H1 (cell line): ENCODE data around the gene TOGARAM1.

Experiments used
- BCL11A ChIP-seq, 2 experiments: IDR thresholded peaks; one replicate each; pipeline ENCODE4 v1.6.1; 2011; ENCODE audit warnings: low read depth in 2 of 2, low read length in 2 of 2, mild to moderate bottlenecking in 2 of 2
- CTCF ChIP-seq, 3 experiments: IDR thresholded peaks; 1 replicate in 2 of 3; 2 replicates in 1 of 3; pipeline versions ENCODE4 v1.5.1 to v1.6.1; 2011; ENCODE audit warnings: low read length in 3 of 3, mild to moderate bottlenecking in 3 of 3, inconsistent platforms in 2 of 3, low read depth in 1 of 3, moderate library complexity in 1 of 3; ENCODE audit not compliant: insufficient read depth in 1 of 3; ENCODE audit errors: control extremely low read depth in 1 of 3
- E2F6 ChIP-seq: IDR thresholded peaks from 2 replicates; pipeline ENCODE4 v1.6.1; 2012; ENCODE audit warnings: inconsistent platforms
- KDM1A ChIP-seq: fragments of 200-600, 300-600 bp; sonication (generic); IDR thresholded peaks from 2 replicates; pipeline ENCODE4 v1.7.1; 2016; ENCODE audit warnings: mild to moderate bottlenecking, low read length, borderline replicate concordance
- KDM5A ChIP-seq: fragments of 200-600 bp; IDR thresholded peaks from 2 replicates; pipeline ENCODE4 v1.7.1; 2012; ENCODE audit warnings: mild to moderate bottlenecking, low read length, inconsistent platforms, mixed read lengths
- POLR2A ChIP-seq, 2 experiments: IDR thresholded peaks; 1 replicate in 1 of 2; 2 replicates in 1 of 2; pipeline ENCODE4 v1.6.1; 2011; ENCODE audit warnings: low read depth in 2 of 2, low read length in 2 of 2, mild to moderate bottlenecking in 2 of 2; ENCODE audit errors: control extremely low read depth in 1 of 2
- POLR2AphosphoS5 ChIP-seq: IDR thresholded peaks from 2 replicates; pipeline ENCODE4 v1.6.1; 2011; ENCODE audit warnings: low read depth, low read length
- RFX5 ChIP-seq: IDR thresholded peaks from 2 replicates; pipeline ENCODE4 v1.6.1; 2011; ENCODE audit warnings: low read depth, low read length, improper control_type of control experiment, borderline replicate concordance
- SIN3A ChIP-seq, 2 experiments: IDR thresholded peaks in 1 of 2; conservative IDR thresholded peaks in 1 of 2; 2 replicates each; pipeline ENCODE4 v1.6.1; 2011 to 2012; ENCODE audit warnings: low read length in 2 of 2, improper control_type of control experiment in 1 of 2, low read depth in 1 of 2, mild to moderate bottlenecking in 1 of 2
- SP2 ChIP-seq: IDR thresholded peaks from 2 replicates; pipeline ENCODE4 v1.6.1; 2012; ENCODE audit warnings: mild to moderate bottlenecking, low read length, inconsistent platforms
- SRF ChIP-seq: IDR thresholded peaks from 2 replicates; pipeline ENCODE4 v1.6.1; 2011; ENCODE audit warnings: mild to moderate bottlenecking, low read depth, low read length, moderate library complexity
- YY1 ChIP-seq: IDR thresholded peaks from 2 replicates; pipeline ENCODE4 v1.6.1; 2011; ENCODE audit warnings: low read depth, mild to moderate bottlenecking, low read length

GRCh38 chr14:44960146-44960545 is 1.8 kb upstream of the TOGARAM1 start:
- TF ChIP-seq CTCF (IDR thresholded peaks at IDR 0.05; ENCODE audit: control extremely low read depth in 1 of 3, insufficient read depth in 1 of 3, low read depth in 1 of 3, low read length in 3 of 3) (no peak), YY1 (no peak), POLR2A (IDR thresholded peaks at IDR 0.05; ENCODE audit: control extremely low read depth in 1 of 2, low read depth in 2 of 2, low read length in 2 of 2) (no peak), SRF (no peak), SIN3A (conservative IDR thresholded peaks at IDR 0.05 in 1 of 2, IDR thresholded peaks at IDR 0.05 in 1 of 2; ENCODE audit: low read depth in 1 of 2, low read length in 2 of 2) (no peak), KDM1A (no peak), RFX5 (no peak), KDM5A (no peak), E2F6 (no peak), BCL11A (IDR thresholded peaks at IDR 0.05; ENCODE audit: low read depth in 2 of 2, low read length in 2 of 2) (no peak), SP2 (no peak), POLR2AphosphoS5 (no peak)
